Right lobe of liver (tissue), 6 donors: Measurements from ENCODE around the gene METAP1D. TPM values are rescaled to one million over a fixed set of nuclear protein-coding genes. Genes with fewer than 3 reads are reported as not detected.

Experiments
- ATAC-seq, 4 donors: fragments of 200-7000 bp; cut with Tn5 transposase; one replicate each; pipeline ENCODE4 v1.9.1; 2020; ENCODE audit warnings: mild to moderate bottlenecking in 4 of 4, moderate library complexity in 4 of 4
- DNase-seq, 3 donors: peaks; one replicate each; pipeline ENCODE4 v3.0.0-alpha.2; 2020
- H3K27ac ChIP-seq, 3 donors: fragments of 200-600 bp; one replicate each; pipeline ENCODE4 v1.8.0; 2022
- H3K27me3 ChIP-seq, 2 donors: fragments of 200-600 bp; one replicate each; pipeline ENCODE4 v1.8.0; 2022
- H3K36me3 ChIP-seq, 4 donors: fragments of 200-600 bp; sonication (generic) in 1 of 4; one replicate each; pipeline versions ENCODE4 v1.5.1 to v1.8.0; 2017 to 2022; ENCODE audit warnings: control low read depth in 1 of 4
- H3K4me1 ChIP-seq, 4 donors: fragments of 200-600 bp; sonication (generic) in 1 of 4; one replicate each; pipeline versions ENCODE4 v1.5.1 to v1.8.0; 2017 to 2022; ENCODE audit warnings: control low read depth in 1 of 4
- H3K4me3 ChIP-seq, 3 donors: fragments of 200-600 bp; one replicate each; pipeline ENCODE4 v1.8.0; 2022
- H3K9me3 ChIP-seq, 4 donors: fragments of 200-600 bp; sonication (generic) in 1 of 4; one replicate each; pipeline versions ENCODE4 v1.5.1 to v1.8.0; 2017 to 2022; ENCODE audit warnings: control low read depth in 1 of 4
- POLR2A ChIP-seq: fragments of 450-650 bp; IDR thresholded peaks from one replicate; pipeline ENCODE4 v1.6.1; 2017; ENCODE audit warnings: antibody characterized with exemption, mild to moderate bottlenecking
- WGBS: methylation state at CpG from one replicate; pipeline ENCODE4 v1.1.6; 2018; ENCODE audit warnings: low coverage, low lambda C conversion rate; ENCODE audit not compliant: insufficient coverage; ENCODE audit errors: missing lambda C conversion rate; 5-methylcytosine and 5-hydroxymethylcytosine counted together
- intact Hi-C, 2 donors: fragments of 100-400 bp; cut with DNase I; formaldehyde crosslinking; loops; one replicate each; pipeline versions ENCODE4 v1.11.2 to v1.14.1; 2022
- total RNA-seq, 6 experiments: library from RNA; depleted of rRNA in 2 of 6; stranded (reverse); fragments of >200 nt in 2 of 6; fragmentation: NEBNext Ultra II Directional in 3 of 6; extraction: Animal tissue kit (Norgen Biotek cat#: 25700) in 3 of 6; gene quantifications; one replicate each; pipeline versions ENCODE4 v1.1.0 to v1.2.4, GENCODE V29; 2016 to 2023
- TF ChIP-seq, protein P1 (sequence below), 4 donors: fragments of 200-600 bp in 3 of 4; fragments of 450-650 bp in 1 of 4; IDR thresholded peaks; one replicate each; pipeline versions ENCODE4 v1.5.1 to v1.8.0; 2016 to 2022; ENCODE audit warnings: antibody characterized with exemption in 4 of 4, mild to moderate bottlenecking in 2 of 4
- donor health status: DM: no; HTN: yes; CAD: no.
- donor health status: DM: no; HTN: no; CAD: no.
- donor health status: DM: no; HTN: no; CAD: no.
- donor health status: DM: no; HTN: yes; CAD: no.
- donor health status: DM: no; HTN: yes; CAD: no.

The METAP1D gene
- total RNA-seq, 6 experiments from 2014 or later, result 2.4 to 8.2 (median 4.6) TPM

DNA sequence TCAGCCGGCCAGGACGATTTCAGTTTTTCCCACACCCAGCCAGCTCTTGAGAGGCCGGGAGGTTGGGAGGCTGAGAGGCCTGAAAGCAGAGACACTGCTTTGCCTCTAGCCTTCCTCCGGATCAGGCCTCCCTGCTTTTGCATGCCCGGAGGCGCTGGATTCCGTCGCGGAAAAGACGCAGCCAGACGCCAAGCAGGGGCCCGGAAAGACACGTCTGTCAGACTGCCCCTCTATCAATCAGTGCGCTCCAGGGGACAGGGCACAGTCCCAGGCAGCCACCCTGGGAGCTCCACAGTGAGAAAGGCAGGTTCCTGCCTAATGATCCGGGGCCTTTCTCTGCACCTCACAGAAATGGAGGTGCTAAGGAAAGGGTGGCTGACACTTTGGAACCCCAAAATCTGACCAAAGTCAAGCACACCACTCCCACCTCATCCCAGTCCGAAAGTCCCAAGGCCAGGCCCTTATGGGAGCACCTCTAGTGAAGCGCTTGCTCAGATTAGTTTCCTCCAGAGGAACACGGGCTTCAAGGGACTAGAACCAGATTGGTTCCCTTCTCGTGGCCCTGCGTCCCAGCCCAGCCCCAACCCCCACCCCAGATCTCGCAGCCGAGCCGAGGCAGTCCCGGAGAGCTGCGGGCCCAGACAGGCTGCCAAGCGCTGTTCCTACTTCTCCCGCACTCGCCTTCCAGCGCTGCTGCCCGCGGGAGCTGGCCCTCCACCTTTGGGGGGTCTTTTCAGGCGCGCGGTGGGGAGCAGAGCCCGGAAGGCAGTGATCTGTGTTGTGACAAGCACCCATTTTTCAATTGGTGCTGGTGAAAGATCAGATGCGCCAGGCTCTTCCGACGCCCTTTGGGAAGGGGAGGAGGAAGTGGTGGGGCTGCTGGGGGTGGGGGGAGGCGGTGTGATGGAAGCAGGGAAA is 90.5 kb downstream of the METAP1D start:
- H3K4me1 ChIP-seq, result peaks cover 0 to 21% (median 1%) of the 10 kb centered on the region in 4 donors
- WGBS, result 2% methylated on average over 24 of the region's 39 CpGs

DNA sequence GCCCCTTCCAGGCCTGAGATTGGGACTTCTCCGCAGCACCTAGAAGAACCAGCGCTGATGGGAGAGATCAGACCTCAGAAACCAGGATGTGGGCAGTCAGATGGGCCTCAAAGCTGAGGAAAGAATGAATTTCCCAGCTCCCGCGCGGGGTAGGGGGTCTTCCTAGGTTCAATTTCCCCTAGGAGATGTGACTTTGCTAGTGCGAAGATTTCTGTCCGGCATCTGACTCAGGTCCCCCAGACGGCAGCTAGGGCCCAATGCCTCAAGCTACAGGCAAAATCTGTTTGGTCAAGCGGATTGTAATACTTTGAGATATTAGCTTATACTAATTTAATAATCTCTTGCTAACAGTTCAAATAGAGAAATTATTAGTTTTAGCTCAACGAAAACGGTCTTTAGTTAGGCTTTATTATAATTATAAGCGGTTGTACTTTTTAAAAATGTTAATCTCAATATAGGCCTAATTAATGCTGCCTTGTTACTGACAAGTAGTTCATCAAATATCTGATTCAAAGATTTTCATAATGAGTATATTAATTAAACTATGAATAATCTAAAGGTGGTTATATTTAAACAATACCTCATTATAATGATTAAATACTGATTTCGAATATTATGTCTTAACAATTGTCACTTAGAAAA is 91.4 kb downstream of the METAP1D start:
- peaks cover 36 to 90% of the 10 kb centered on the region in 2 donors for H3K27me3 ChIP-seq
- no peak overlapping the region for H3K27ac ChIP-seq
- no peaks in the 10 kb centered on the region for H3K9me3 ChIP-seq
- 13% methylated on average over 13 of the region's 13 CpGs for WGBS
- H3K4me3 ChIP-seq, result no peak overlapping the region
- TF ChIP-seq, protein P1, sequence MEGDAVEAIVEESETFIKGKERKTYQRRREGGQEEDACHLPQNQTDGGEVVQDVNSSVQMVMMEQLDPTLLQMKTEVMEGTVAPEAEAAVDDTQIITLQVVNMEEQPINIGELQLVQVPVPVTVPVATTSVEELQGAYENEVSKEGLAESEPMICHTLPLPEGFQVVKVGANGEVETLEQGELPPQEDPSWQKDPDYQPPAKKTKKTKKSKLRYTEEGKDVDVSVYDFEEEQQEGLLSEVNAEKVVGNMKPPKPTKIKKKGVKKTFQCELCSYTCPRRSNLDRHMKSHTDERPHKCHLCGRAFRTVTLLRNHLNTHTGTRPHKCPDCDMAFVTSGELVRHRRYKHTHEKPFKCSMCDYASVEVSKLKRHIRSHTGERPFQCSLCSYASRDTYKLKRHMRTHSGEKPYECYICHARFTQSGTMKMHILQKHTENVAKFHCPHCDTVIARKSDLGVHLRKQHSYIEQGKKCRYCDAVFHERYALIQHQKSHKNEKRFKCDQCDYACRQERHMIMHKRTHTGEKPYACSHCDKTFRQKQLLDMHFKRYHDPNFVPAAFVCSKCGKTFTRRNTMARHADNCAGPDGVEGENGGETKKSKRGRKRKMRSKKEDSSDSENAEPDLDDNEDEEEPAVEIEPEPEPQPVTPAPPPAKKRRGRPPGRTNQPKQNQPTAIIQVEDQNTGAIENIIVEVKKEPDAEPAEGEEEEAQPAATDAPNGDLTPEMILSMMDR (IDR thresholded peaks at IDR 0.05), result no peak
- no peak for TF ChIP-seq POLR2A
- intact Hi-C loops, result no loop called here
- peaks cover 0 to 19% (median 0%) of the 10 kb centered on the region in 4 donors for H3K4me1 ChIP-seq
- ATAC-seq, result no peak
- no peaks in the 10 kb centered on the region for H3K36me3 ChIP-seq
- no peak for DNase-seq

More for the DNA sequence above, 90.5 kb downstream of the METAP1D start:
- DNase-seq (no peak), ATAC-seq (no peak)
- Histone ChIP-seq H3K27ac (no peak overlapping the region), H3K27me3 (peaks cover 40 to 92% of the 10 kb centered on the region in 2 donors), H3K4me3 (no peak overlapping the region), H3K9me3 (no peaks in the 10 kb centered on the region), H3K36me3 (no peaks in the 10 kb centered on the region)
- no peak for TF ChIP-seq POLR2A
- TF ChIP-seq, protein P1 (IDR thresholded peaks at IDR 0.05), result no peak
- intact Hi-C loops, result no loop called here

DNA sequence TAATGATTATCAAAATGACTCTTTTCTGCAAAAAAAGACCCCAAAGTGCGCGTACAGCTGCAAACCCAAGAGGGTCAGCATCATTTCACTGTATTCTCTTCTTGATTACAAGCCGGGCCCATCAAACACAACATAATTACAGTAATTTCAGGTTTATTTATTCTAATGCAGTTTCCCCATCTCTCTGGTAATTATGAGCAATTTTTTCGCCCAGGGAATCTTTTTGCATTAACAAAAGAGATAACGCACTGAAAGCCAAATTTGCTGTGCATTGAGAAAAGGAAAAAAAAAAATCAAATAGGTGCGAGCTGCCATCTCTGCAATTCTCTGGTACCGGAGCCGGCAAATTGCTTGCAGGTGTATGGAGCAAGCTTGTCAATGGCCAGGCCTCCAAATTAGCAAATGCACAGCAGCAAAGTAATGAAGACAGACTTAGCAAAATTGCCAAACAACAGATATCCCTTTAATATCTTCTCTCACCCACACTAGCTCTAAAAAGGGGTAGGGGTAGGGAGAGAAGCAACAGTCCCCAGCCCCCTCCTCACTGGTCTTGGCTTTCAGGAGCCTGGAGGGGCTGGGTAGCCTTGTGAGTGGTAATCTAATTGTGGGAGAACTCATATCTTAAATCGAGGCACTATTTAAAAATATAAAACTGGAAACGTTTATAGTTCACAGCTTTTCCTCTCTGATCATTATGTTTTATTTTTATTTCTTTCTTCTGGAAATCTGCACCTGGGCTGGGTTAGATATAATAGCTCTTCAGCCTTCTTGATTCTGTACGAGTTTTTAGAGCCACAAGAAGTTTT is 92.2 kb downstream of the METAP1D start:
- H3K4me1 ChIP-seq, result peaks cover 0 to 20% (median 0%) of the 10 kb centered on the region in 4 donors
- H3K27ac ChIP-seq, result no peak overlapping the region
- ATAC-seq (no peak), DNase-seq (no peak)
- 16% methylated on average over 11 of the region's 11 CpGs for WGBS
- no peaks in the 10 kb centered on the region for H3K9me3 ChIP-seq
- H3K36me3 ChIP-seq, result no peaks in the 10 kb centered on the region
- intact Hi-C loops, result no loop called here
- H3K27me3 ChIP-seq, result peaks cover 40 to 89% of the 10 kb centered on the region in 2 donors
- TF ChIP-seq POLR2A, result no peak
- TF ChIP-seq, protein P1 (IDR thresholded peaks at IDR 0.05), result no peak
- H3K4me3 ChIP-seq, result no peak overlapping the region

DNA sequence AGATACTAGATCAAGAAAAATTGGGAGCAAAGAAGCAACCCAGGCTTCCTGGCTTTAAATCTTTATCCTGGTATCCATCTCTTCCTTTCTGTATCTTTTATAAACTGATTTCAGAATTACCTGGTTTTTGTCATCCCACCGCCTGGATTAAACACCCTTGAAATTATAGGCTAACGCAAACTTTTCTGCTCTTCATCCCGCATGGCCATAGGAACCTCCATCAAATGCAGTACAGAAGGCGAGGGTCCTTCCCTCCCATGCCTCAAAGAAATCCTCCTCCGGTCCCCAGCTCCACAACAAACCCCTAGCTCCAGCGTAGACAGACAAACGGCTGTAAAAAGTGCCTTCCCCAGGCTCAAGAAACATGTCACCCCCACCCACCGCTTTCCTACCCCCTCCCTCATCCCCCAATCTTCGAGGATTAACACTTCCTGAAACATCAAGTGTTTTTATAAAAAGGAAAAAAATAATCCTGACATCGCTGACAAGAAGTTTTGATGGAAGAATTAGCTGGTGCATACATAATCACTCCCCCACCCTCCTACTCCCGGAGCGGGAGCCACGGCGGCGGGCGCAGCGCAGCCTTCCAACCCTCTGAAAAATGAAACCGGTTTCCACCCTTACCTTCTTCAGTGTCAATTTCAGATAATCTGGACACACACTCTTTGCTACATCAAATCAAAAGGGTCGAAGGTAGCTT is 93.1 kb downstream of the METAP1D start:
- intact Hi-C loops, result no loop called here
- 7% methylated on average over 19 of the region's 19 CpGs for WGBS
- Histone ChIP-seq H3K9me3 (no peaks in the 10 kb centered on the region), H3K27me3 (peaks cover 42 to 90% of the 10 kb centered on the region in 2 donors), H3K4me3 (no peak overlapping the region), H3K4me1 (peaks cover 0 to 22% (median 0%) of the 10 kb centered on the region in 4 donors), H3K36me3 (no peaks in the 10 kb centered on the region), H3K27ac (no peak overlapping the region)
- DNase-seq, result no peak
- TF ChIP-seq POLR2A, result no peak
- TF ChIP-seq, protein P1 (IDR thresholded peaks at IDR 0.05), result no peak
- no peak for ATAC-seq
